Measurements from ENCODE around the gene PRRT4. TPM values are rescaled to one million over a fixed set of nuclear protein-coding genes. Genes with fewer than 3 reads are reported as not detected.

PRRT4 gene
- total and polyA plus RNA-seq, 9 of the 15 experiments (the other 6 are each of a cell fraction or from before 2014, with no cell fraction given): not detected

DNA sequence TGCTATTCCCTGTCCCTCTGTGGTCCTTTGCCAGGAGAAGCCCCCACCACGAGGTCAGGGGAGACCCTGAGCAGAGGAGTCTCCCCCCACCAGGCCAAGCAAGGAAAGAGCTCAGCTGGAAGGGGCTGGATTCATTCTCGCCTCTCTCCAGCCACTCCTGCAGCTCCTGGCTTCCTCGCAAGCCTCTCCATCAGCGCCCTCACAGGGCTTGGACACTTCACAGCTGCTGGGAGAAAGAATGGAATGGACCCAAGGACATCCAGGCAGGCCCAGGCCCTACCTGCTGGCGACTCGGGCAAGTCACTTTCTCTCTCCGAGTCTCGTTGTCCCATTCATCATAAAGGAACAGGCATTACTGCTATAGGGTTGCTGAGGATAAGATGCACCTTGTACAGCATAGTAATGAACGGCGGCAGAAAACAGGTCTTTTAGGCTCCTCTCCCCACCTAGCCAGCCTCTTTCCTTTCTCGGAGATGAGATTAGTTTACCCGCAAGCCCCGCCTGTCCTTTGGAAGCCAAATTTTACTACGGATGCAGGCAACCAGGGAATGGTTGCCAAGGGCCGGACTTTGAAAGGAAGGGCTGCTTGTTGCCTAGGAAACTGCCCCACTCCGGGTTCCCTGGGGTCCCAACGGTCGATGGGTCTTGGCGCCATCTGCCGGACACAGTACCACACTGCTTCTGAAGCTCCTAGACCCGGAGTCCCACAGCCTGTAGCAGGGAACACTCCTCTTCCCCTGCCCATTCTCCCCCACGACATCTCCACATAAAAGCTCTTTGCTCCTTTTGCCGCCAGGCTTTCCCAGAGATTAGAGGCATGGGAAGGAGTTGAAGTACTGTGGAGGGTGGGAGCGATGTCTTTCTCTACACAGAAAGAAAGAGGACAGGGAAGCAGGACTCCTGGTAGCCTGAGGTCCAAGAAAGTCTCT is 26.0 kb upstream of the PRRT4 start (continued):
- TF ChIP-seq, protein P1, sequence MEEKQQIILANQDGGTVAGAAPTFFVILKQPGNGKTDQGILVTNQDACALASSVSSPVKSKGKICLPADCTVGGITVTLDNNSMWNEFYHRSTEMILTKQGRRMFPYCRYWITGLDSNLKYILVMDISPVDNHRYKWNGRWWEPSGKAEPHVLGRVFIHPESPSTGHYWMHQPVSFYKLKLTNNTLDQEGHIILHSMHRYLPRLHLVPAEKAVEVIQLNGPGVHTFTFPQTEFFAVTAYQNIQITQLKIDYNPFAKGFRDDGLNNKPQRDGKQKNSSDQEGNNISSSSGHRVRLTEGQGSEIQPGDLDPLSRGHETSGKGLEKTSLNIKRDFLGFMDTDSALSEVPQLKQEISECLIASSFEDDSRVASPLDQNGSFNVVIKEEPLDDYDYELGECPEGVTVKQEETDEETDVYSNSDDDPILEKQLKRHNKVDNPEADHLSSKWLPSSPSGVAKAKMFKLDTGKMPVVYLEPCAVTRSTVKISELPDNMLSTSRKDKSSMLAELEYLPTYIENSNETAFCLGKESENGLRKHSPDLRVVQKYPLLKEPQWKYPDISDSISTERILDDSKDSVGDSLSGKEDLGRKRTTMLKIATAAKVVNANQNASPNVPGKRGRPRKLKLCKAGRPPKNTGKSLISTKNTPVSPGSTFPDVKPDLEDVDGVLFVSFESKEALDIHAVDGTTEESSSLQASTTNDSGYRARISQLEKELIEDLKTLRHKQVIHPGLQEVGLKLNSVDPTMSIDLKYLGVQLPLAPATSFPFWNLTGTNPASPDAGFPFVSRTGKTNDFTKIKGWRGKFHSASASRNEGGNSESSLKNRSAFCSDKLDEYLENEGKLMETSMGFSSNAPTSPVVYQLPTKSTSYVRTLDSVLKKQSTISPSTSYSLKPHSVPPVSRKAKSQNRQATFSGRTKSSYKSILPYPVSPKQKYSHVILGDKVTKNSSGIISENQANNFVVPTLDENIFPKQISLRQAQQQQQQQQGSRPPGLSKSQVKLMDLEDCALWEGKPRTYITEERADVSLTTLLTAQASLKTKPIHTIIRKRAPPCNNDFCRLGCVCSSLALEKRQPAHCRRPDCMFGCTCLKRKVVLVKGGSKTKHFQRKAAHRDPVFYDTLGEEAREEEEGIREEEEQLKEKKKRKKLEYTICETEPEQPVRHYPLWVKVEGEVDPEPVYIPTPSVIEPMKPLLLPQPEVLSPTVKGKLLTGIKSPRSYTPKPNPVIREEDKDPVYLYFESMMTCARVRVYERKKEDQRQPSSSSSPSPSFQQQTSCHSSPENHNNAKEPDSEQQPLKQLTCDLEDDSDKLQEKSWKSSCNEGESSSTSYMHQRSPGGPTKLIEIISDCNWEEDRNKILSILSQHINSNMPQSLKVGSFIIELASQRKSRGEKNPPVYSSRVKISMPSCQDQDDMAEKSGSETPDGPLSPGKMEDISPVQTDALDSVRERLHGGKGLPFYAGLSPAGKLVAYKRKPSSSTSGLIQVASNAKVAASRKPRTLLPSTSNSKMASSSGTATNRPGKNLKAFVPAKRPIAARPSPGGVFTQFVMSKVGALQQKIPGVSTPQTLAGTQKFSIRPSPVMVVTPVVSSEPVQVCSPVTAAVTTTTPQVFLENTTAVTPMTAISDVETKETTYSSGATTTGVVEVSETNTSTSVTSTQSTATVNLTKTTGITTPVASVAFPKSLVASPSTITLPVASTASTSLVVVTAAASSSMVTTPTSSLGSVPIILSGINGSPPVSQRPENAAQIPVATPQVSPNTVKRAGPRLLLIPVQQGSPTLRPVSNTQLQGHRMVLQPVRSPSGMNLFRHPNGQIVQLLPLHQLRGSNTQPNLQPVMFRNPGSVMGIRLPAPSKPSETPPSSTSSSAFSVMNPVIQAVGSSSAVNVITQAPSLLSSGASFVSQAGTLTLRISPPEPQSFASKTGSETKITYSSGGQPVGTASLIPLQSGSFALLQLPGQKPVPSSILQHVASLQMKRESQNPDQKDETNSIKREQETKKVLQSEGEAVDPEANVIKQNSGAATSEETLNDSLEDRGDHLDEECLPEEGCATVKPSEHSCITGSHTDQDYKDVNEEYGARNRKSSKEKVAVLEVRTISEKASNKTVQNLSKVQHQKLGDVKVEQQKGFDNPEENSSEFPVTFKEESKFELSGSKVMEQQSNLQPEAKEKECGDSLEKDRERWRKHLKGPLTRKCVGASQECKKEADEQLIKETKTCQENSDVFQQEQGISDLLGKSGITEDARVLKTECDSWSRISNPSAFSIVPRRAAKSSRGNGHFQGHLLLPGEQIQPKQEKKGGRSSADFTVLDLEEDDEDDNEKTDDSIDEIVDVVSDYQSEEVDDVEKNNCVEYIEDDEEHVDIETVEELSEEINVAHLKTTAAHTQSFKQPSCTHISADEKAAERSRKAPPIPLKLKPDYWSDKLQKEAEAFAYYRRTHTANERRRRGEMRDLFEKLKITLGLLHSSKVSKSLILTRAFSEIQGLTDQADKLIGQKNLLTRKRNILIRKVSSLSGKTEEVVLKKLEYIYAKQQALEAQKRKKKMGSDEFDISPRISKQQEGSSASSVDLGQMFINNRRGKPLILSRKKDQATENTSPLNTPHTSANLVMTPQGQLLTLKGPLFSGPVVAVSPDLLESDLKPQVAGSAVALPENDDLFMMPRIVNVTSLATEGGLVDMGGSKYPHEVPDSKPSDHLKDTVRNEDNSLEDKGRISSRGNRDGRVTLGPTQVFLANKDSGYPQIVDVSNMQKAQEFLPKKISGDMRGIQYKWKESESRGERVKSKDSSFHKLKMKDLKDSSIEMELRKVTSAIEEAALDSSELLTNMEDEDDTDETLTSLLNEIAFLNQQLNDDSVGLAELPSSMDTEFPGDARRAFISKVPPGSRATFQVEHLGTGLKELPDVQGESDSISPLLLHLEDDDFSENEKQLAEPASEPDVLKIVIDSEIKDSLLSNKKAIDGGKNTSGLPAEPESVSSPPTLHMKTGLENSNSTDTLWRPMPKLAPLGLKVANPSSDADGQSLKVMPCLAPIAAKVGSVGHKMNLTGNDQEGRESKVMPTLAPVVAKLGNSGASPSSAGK (IDR thresholded peaks at IDR 0.05): no peak
- TF ChIP-seq ZNF239 (CRISPR knock-in tag; IDR thresholded peaks at IDR 0.05) (no peak), FOXA1 (IDR thresholded peaks at IDR 0.05; ENCODE audit: borderline replicate concordance) (no peak), MYBL2 (IDR thresholded peaks at IDR 0.05; ENCODE audit: low read depth) (no peak), MYBL2 (CRISPR knock-in tag; IDR thresholded peaks at IDR 0.05; ENCODE audit: borderline replicate concordance) (0 out of 2 replicates have a peak, but pooled peaks have one; percentile 38), FOXK2 (conservative IDR thresholded peaks at IDR 0.05 in 1 of 2, IDR thresholded peaks at IDR 0.05 in 1 of 2; ENCODE audit: low read depth in 2 of 2) (no peak), PHF8 (IDR thresholded peaks at IDR 0.05; ENCODE audit: borderline replicate concordance, low read length) (no peak), ZNF75A (CRISPR knock-in tag; IDR thresholded peaks at IDR 0.05) (no peak), ZNF274 (IDR thresholded peaks at IDR 0.05; ENCODE audit: borderline replicate concordance, low read depth, low read length) (no peak), NRF1 (conservative IDR thresholded peaks at IDR 0.05 in 1 of 2, IDR thresholded peaks at IDR 0.05 in 1 of 2) (no peak)
- TF ChIP-seq, protein P2, sequence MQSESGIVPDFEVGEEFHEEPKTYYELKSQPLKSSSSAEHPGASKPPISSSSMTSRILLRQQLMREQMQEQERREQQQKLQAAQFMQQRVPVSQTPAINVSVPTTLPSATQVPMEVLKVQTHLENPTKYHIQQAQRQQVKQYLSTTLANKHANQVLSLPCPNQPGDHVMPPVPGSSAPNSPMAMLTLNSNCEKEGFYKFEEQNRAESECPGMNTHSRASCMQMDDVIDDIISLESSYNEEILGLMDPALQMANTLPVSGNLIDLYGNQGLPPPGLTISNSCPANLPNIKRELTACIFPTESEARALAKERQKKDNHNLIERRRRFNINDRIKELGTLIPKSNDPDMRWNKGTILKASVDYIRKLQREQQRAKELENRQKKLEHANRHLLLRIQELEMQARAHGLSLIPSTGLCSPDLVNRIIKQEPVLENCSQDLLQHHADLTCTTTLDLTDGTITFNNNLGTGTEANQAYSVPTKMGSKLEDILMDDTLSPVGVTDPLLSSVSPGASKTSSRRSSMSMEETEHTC (IDR thresholded peaks at IDR 0.05): no peak
- TF ChIP-seq, protein P3, sequence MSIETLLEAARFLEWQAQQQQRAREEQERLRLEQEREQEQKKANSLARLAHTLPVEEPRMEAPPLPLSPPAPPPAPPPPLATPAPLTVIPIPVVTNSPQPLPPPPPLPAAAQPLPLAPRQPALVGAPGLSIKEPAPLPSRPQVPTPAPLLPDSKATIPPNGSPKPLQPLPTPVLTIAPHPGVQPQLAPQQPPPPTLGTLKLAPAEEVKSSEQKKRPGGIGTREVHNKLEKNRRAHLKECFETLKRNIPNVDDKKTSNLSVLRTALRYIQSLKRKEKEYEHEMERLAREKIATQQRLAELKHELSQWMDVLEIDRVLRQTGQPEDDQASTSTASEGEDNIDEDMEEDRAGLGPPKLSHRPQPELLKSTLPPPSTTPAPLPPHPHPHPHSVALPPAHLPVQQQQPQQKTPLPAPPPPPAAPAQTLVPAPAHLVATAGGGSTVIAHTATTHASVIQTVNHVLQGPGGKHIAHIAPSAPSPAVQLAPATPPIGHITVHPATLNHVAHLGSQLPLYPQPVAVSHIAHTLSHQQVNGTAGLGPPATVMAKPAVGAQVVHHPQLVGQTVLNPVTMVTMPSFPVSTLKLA (conservative IDR thresholded peaks at IDR 0.05): no peak

All from K562 (cell line).